DMS79 treated with DMSO at 0.1 percent for 48 hours (cell line): ENCODE measurements around the gene ARMH1.
"Not testable (repeated sequence)": the region's sequence is repeated elsewhere in the genome, so short reads cannot be mapped to it uniquely, and the experiment has no call there.

ENCODE experiments used
- DNase-seq: peaks from one replicate; lab custom pipeline; 2025; lab: John Stamatoyannopoulos, UW

The ARMH1 gene

GRCh38 chr1:44723496-44724295, 49.2 kb downstream of the ARMH1 start:
- no peak for DNase-seq

GRCh38 chr1:44724296-44724954, 49.9 kb downstream of the ARMH1 start:
- no peak for DNase-seq

- no peak for DNase-seq
Measured at GRCh38 chr1:44724955-44725698, 50.6 kb downstream of the ARMH1 start.

- peak; percentile 98 for DNase-seq
Measured at GRCh38 chr1:44730741-44731512, 56.4 kb downstream of the ARMH1 start, which contains the start of gene RNU5D-1. Gene RNU5D-1 (minus strand): TSS chr1:44731170.

GRCh38 chr1:44733365-44733764, 58.9 kb downstream of the ARMH1 start:
- DNase-seq = no peak

GRCh38 chr1:44733784-44734183, 59.3 kb downstream of the ARMH1 start:
- no peak for DNase-seq

- DNase-seq = no peak
Measured at GRCh38 chr1:44735992-44736391, 61.5 kb downstream of the ARMH1 start.

- not testable (repeated sequence) for DNase-seq
Measured at GRCh38 chr1:44738953-44739306, 64.4 kb downstream of the ARMH1 start.

GRCh38 chr1:44739307-44740178, 65.0 kb downstream of the ARMH1 start, which contains the start of gene KIF2C:
Gene KIF2C (plus strand): TSS chr1:44739837. CDS start chr1:44739933, 96 bp downstream.
- peak; percentile 99 for DNase-seq

- DNase-seq = no peak
Measured at GRCh38 chr1:44740179-44740617, 65.7 kb downstream of the ARMH1 start.

- DNase-seq = no peak
Measured at GRCh38 chr1:44743211-44743610, 68.7 kb downstream of the ARMH1 start.

GRCh38 chr1:44747878-44748277, 73.4 kb downstream of the ARMH1 start:
- DNase-seq = no peak

GRCh38 chr1:44757420-44757819, 82.9 kb downstream of the ARMH1 start:
- DNase-seq = no peak

- no peak for DNase-seq
Measured at GRCh38 chr1:44759077-44759476, 84.6 kb downstream of the ARMH1 start.

GRCh38 chr1:44760876-44761275, 86.4 kb downstream of the ARMH1 start:
- no peak for DNase-seq

GRCh38 chr1:44766421-44766820, 91.9 kb downstream of the ARMH1 start:
- DNase-seq = not testable (repeated sequence)
